Esophagus muscularis mucosa (tissue), 4 donors: ENCODE data around the gene RHO. TPM values are rescaled to one million over a fixed set of nuclear protein-coding genes. Genes with fewer than 3 reads are reported as not detected.
"Not testable (repeated sequence)": the region's sequence is repeated elsewhere in the genome, so short reads cannot be mapped to it uniquely, and the experiment has no call there.

ENCODE experiments used
- DNase-seq: peaks from one replicate; pipeline ENCODE4 v3.0.0-alpha.2; 2017; ENCODE audit errors: extremely low spot score
- H3K27ac ChIP-seq, 4 donors: fragments of 200-600 bp; sonication (generic); replicated peaks in 1 of 4; 1 replicate in 3 of 4; 2 replicates in 1 of 4; pipeline ENCODE4 v1.5.1; 2016 to 2019; ENCODE audit warnings: mild to moderate bottlenecking in 1 of 4
- H3K27me3 ChIP-seq, 4 donors: fragments of 200-600 bp; sonication (generic); one replicate each; pipeline versions ENCODE4 v1.5.1 to v1.6.0; 2016 to 2019
- H3K36me3 ChIP-seq, 4 donors: fragments of 200-600 bp; sonication (generic); one replicate each; pipeline ENCODE4 v1.5.1; 2016 to 2019
- H3K4me1 ChIP-seq, 4 donors: fragments of 200-600 bp; sonication (generic); one replicate each; pipeline ENCODE4 v1.5.1; 2016 to 2019
- H3K4me3 ChIP-seq, 4 donors: fragments of 200-600 bp; sonication (generic); 1 replicate in 2 of 4; 2 replicates in 2 of 4; pipeline ENCODE4 v1.5.1; 2016 to 2019; ENCODE audit warnings: mild to moderate bottlenecking in 4 of 4, moderate library complexity in 1 of 4
- H3K9me3 ChIP-seq, 4 donors: fragments of 200-600 bp; sonication (generic); 1 replicate in 3 of 4; 2 replicates in 1 of 4; pipeline ENCODE4 v1.5.1; 2016 to 2019
- CTCF ChIP-seq, 3 experiments: fragments of 200-600 bp in 2 of 3; fragments of 450-650 bp in 1 of 3; sonication (generic) in 2 of 3; IDR thresholded peaks; one replicate each; pipeline ENCODE4 v1.5.1; 2017 to 2019; ENCODE audit warnings: antibody characterized with exemption in 3 of 3, mild to moderate bottlenecking in 2 of 3, moderate library complexity in 1 of 3
- EP300 ChIP-seq: sonication (generic); formaldehyde crosslinking; IDR thresholded peaks from one replicate; pipeline ENCODE4 v1.6.1; 2017; ENCODE audit warnings: antibody characterized with exemption
- POLR2A ChIP-seq: fragments of 450-650 bp; IDR thresholded peaks from one replicate; pipeline ENCODE4 v1.6.1; 2017; ENCODE audit warnings: antibody characterized with exemption, moderate library complexity, mild to moderate bottlenecking, low read depth
- POLR2AphosphoS5 ChIP-seq, 2 donors: sonication (generic); formaldehyde crosslinking; IDR thresholded peaks; one replicate each; pipeline ENCODE4 v1.6.1; 2017; ENCODE audit warnings: antibody characterized with exemption in 2 of 2
- WGBS: methylation state at CpG from one replicate; pipeline ENCODE4 v1.1.5; 2018; 5-methylcytosine and 5-hydroxymethylcytosine counted together
- intact Hi-C: fragments of 100-400 bp; cut with DNase I; formaldehyde crosslinking; loops from one replicate; pipeline ENCODE4 v1.15.1; 2023
- total RNA-seq, 4 donors: library from RNA; depleted of rRNA; stranded (reverse); fragments of >200 nt; gene quantifications; one replicate each; pipeline versions ENCODE4 v1.1.0 to v1.2.1, GENCODE V29; 2016

The RHO gene
- total RNA-seq, 4 donors from 2014 or later = not detected

GRCh38 chr3:129512595-129512994, 15.8 kb upstream of the RHO start:
- Histone ChIP-seq H3K27ac (no peak overlapping the region), H3K9me3 (no peaks in the 10 kb centered on the region)
- intact Hi-C loops = no loop called here

GRCh38 chr3:129513705-129514104, 14.7 kb upstream of the RHO start:
- Histone ChIP-seq H3K36me3 (peaks cover 10 to 99% (median 75%) of the 10 kb centered on the region in 4 donors), H3K27ac (no peak overlapping the region), H3K4me1 (no peaks in the 10 kb centered on the region), H3K27me3 (no peaks in the 10 kb centered on the region), H3K9me3 (no peaks in the 10 kb centered on the region), H3K4me3 (no peak overlapping the region)
- TF ChIP-seq POLR2A = no peak
- no peak for TF ChIP-seq EP300
- no peak for TF ChIP-seq POLR2AphosphoS5 (IDR thresholded peaks at IDR 0.05)
- TF ChIP-seq CTCF (IDR thresholded peaks at IDR 0.05) = no peak
- no peak for DNase-seq
- intact Hi-C loops = no loop called here
- WGBS = 90% methylated on average over 8 of the region's 8 CpGs

More at GRCh38 chr3:129512595-129512994, 15.8 kb upstream of the RHO start:
- no peak overlapping the region for H3K4me3 ChIP-seq
- H3K36me3 ChIP-seq = peaks cover 10 to 96% (median 67%) of the 10 kb centered on the region in 4 donors
- no peaks in the 10 kb centered on the region for H3K27me3 ChIP-seq
- TF ChIP-seq EP300 (no peak), POLR2A (no peak), POLR2AphosphoS5 (IDR thresholded peaks at IDR 0.05) (no peak), CTCF (IDR thresholded peaks at IDR 0.05) (no peak)
- H3K4me1 ChIP-seq = peaks cover 0 to 4% (median 1%) of the 10 kb centered on the region in 4 donors
- no peak for DNase-seq

- Histone ChIP-seq H3K27me3 (no peaks in the 10 kb centered on the region), H3K4me1 (no peaks in the 10 kb centered on the region), H3K9me3 (no peaks in the 10 kb centered on the region), H3K27ac (no peak overlapping the region), H3K4me3 (no peak overlapping the region), H3K36me3 (peaks cover 10 to 99% (median 76%) of the 10 kb centered on the region in 4 donors)
- no peak for TF ChIP-seq POLR2A
- TF ChIP-seq EP300 = no peak
- no peak for TF ChIP-seq CTCF (IDR thresholded peaks at IDR 0.05)
- no peak for TF ChIP-seq POLR2AphosphoS5 (IDR thresholded peaks at IDR 0.05)
- WGBS = 84% methylated on average over 10 of the region's 10 CpGs
- DNase-seq = no peak
- intact Hi-C loops = no loop called here
These were observed 14.3 kb upstream of the RHO start for GRCh38 chr3:129514110-129514509.

GRCh38 chr3:129514563-129514962, 13.9 kb upstream of the RHO start:
- TF ChIP-seq CTCF (IDR thresholded peaks at IDR 0.05) = no peak
- no peak for TF ChIP-seq POLR2A
- TF ChIP-seq POLR2AphosphoS5 (IDR thresholded peaks at IDR 0.05) = no peak
- Histone ChIP-seq H3K4me3 (no peak overlapping the region), H3K9me3 (no peaks in the 10 kb centered on the region), H3K4me1 (no peaks in the 10 kb centered on the region), H3K27ac (no peak overlapping the region), H3K36me3 (peaks cover 10 to 99% (median 77%) of the 10 kb centered on the region in 4 donors), H3K27me3 (no peaks in the 10 kb centered on the region)
- intact Hi-C loops = no loop called here
- 94% methylated on average over 6 of the region's 6 CpGs for WGBS
- no peak for DNase-seq

GRCh38 chr3:129515108-129515820, 13.2 kb upstream of the RHO start:
- 97% methylated on average over 10 of the region's 25 CpGs for whole genome bisulfite sequencing
- H3K4me3 ChIP-seq, intact Hi-C loops, H3K9me3 ChIP-seq, H3K27ac ChIP-seq, H3K27me3 ChIP-seq, DNase-seq, H3K4me1 ChIP-seq: not testable (repeated sequence)
- H3K36me3 ChIP-seq = peaks cover 10 to 99% (median 77%) of the 10 kb centered on the region in 4 donors

GRCh38 chr3:129515821-129516432, 12.5 kb upstream of the RHO start:
- DNase-seq, H3K27me3 ChIP-seq, intact Hi-C loops, H3K4me1 ChIP-seq, H3K27ac ChIP-seq, H3K4me3 ChIP-seq, H3K9me3 ChIP-seq: not testable (repeated sequence)
- peaks cover 10 to 93% (median 74%) of the 10 kb centered on the region in 4 donors for H3K36me3 ChIP-seq
- WGBS = 91% methylated on average over 7 of the region's 7 CpGs
